ENCODE data around the gene GSDME.
A peak's percentile ranks its signal among the peaks of the same experiment; 100 is the strongest.
"Not testable (repeated sequence)": the region's sequence is repeated elsewhere in the genome, so short reads cannot be mapped to it uniquely, and the experiment has no call there.

Gene GSDME

GRCh38 chr7:24757353-24758275 is at the start of gene GSDME:
TSS of gene GSDME (minus strand) at chr7:24757464. CDS start at chr7:24749774, 7,690 bp downstream.
- DNase-seq = peak; percentile 29

- DNase-seq = no peak
Measured at GRCh38 chr7:24802300-24802699, 45.0 kb upstream of the GSDME start.

- no peak for DNase-seq
Measured at GRCh38 chr7:24801883-24802282, 44.6 kb upstream of the GSDME start.

- no peak for DNase-seq
Measured at GRCh38 chr7:24800667-24801066, 43.4 kb upstream of the GSDME start.

- DNase-seq = no peak
Measured at GRCh38 chr7:24800073-24800472, 42.8 kb upstream of the GSDME start.

- no peak for DNase-seq
Measured at GRCh38 chr7:24799506-24799905, 42.2 kb upstream of the GSDME start.

GRCh38 chr7:24798261-24798660 is 41.0 kb upstream of the GSDME start:
- no peak for DNase-seq

- DNase-seq = no peak
Measured at GRCh38 chr7:24797270-24797669, 40.0 kb upstream of the GSDME start.

- DNase-seq = no peak
Measured at GRCh38 chr7:24795407-24795767, 38.1 kb upstream of the GSDME start.

- not testable (repeated sequence) for DNase-seq
Measured at GRCh38 chr7:24794751-24795406, 37.6 kb upstream of the GSDME start.

GRCh38 chr7:24793982-24794648 is 36.9 kb upstream of the GSDME start:
- DNase-seq = no peak

- no peak for DNase-seq
Measured at GRCh38 chr7:24788961-24789576, 31.8 kb upstream of the GSDME start.

GRCh38 chr7:24788075-24788474 is 30.8 kb upstream of the GSDME start:
- no peak for DNase-seq

GRCh38 chr7:24786941-24787340 is 29.7 kb upstream of the GSDME start:
- DNase-seq = no peak

- DNase-seq = no peak
Measured at GRCh38 chr7:24786306-24786705, 29.0 kb upstream of the GSDME start.

GRCh38 chr7:24784277-24784676 is 27.0 kb upstream of the GSDME start:
- no peak for DNase-seq

- no peak for DNase-seq
Measured at GRCh38 chr7:24783698-24784097, 26.4 kb upstream of the GSDME start.

GRCh38 chr7:24781106-24781505 is 23.8 kb upstream of the GSDME start:
- DNase-seq = no peak

GRCh38 chr7:24779283-24779655 is 22.0 kb upstream of the GSDME start:
- DNase-seq = no peak

GRCh38 chr7:24778543-24779282 is 21.4 kb upstream of the GSDME start:
- no peak for DNase-seq

GRCh38 chr7:24777806-24778205 is 20.5 kb upstream of the GSDME start:
- DNase-seq = no peak

- DNase-seq = no peak
Measured at GRCh38 chr7:24773646-24774045, 16.4 kb upstream of the GSDME start.

- no peak for DNase-seq
Measured at GRCh38 chr7:24769851-24770250, 12.6 kb upstream of the GSDME start.

All from activated naive CD4-positive, alpha-beta T cell treated with Interleukin-2 at 50 U/mL for 16 hours (primary cell).